HepG2 (cell line): ENCODE measurements around the gene KIF26B. TPM values are rescaled to one million over a fixed set of nuclear protein-coding genes. Genes with fewer than 3 reads are reported as not detected.

ENCODE experiments used
- GLI4 ChIP-seq: sonication (generic); formaldehyde crosslinking; IDR thresholded peaks from 2 replicates; pipeline ENCODE4 v1.5.1; 2020; ENCODE audit warnings: missing genetic modification reagents, mild to moderate bottlenecking, moderate library complexity, borderline replicate concordance
- HNF1B ChIP-seq: sonication (generic); formaldehyde crosslinking; IDR thresholded peaks from 2 replicates; pipeline ENCODE4 v1.5.1; 2020; ENCODE audit warnings: mild to moderate bottlenecking, moderate library complexity, missing genetic modification reagents
- MAZ ChIP-seq, 2 experiments: sonication (generic) in 1 of 2; formaldehyde crosslinking in 1 of 2; IDR thresholded peaks; 2 replicates each; pipeline versions ENCODE4 v1.5.0 to v1.6.1; 2012 to 2020; ENCODE audit warnings: low read depth in 2 of 2, mild to moderate bottlenecking in 2 of 2, borderline replicate concordance in 1 of 2, improper control_type of control experiment in 1 of 2, low read length in 1 of 2, missing genetic modification reagents in 1 of 2, moderate library complexity in 1 of 2
- MYNN ChIP-seq: sonication (generic); formaldehyde crosslinking; IDR thresholded peaks from 2 replicates; pipeline ENCODE4 v1.4.0; 2020; ENCODE audit warnings: mild to moderate bottlenecking, low read depth, missing genetic modification reagents
- PCBP1 ChIP-seq: fragments of 200-400 bp; formaldehyde crosslinking; IDR thresholded peaks from 2 replicates; pipeline ENCODE4 v1.6.1; 2017; ENCODE audit warnings: mild to moderate bottlenecking, low read depth, low read length, borderline replicate concordance
- ZEB1 ChIP-seq: IDR thresholded peaks from 2 replicates; pipeline ENCODE4 v1.6.1; 2012; ENCODE audit warnings: mild to moderate bottlenecking, low read depth, inconsistent platforms; ENCODE audit not compliant: insufficient replicate concordance
- ZNF142 ChIP-seq: sonication (generic); formaldehyde crosslinking; IDR thresholded peaks from 2 replicates; pipeline ENCODE4 v1.4.0; 2020; ENCODE audit warnings: missing genetic modification reagents
- ZNF33B ChIP-seq: sonication (generic); formaldehyde crosslinking; IDR thresholded peaks from 2 replicates; pipeline ENCODE4 v1.5.1; 2020; ENCODE audit warnings: mild to moderate bottlenecking, missing genetic modification reagents
- ZNF572 ChIP-seq: sonication (generic); formaldehyde crosslinking; IDR thresholded peaks from 2 replicates; pipeline ENCODE4 v1.5.1; 2020; ENCODE audit warnings: mild to moderate bottlenecking, missing genetic modification reagents
- polyA plus RNA-seq, 8 experiments: library from polyadenylated mRNA; depleted of rRNA in 3 of 8; stranded (reverse) in 7 of 8; unstranded in 1 of 8; fragments of >200 nt; fragmentation: Illumina TruSeq in 4 of 8; extraction: Trizol in 4 of 8; gene quantifications; 2 replicates each; pipeline versions ENCODE4 v1.2.1 to v1.2.3, GENCODE V29; 2011 to 2016; ENCODE audit warnings: low read depth in 4 of 8, missing spikeins in 1 of 8, mixed read lengths in 1 of 8; ENCODE audit not compliant: insufficient read depth in 1 of 8
- total RNA-seq, 5 experiments: library from RNA; depleted of rRNA; stranded (reverse); fragments of >200 nt; fragmentation: Illumina TruSeq; extraction: Trizol; gene quantifications; 2 replicates each; pipeline ENCODE4 v1.2.3, GENCODE V29; 2016; ENCODE audit warnings: low read depth in 1 of 5

Gene KIF26B
- total and polyA plus RNA-seq, 2 of the 13 experiments (the other 11 are each of a cell fraction or from before 2014, with no cell fraction given): 0.08 to 0.09 TPM

DNA sequence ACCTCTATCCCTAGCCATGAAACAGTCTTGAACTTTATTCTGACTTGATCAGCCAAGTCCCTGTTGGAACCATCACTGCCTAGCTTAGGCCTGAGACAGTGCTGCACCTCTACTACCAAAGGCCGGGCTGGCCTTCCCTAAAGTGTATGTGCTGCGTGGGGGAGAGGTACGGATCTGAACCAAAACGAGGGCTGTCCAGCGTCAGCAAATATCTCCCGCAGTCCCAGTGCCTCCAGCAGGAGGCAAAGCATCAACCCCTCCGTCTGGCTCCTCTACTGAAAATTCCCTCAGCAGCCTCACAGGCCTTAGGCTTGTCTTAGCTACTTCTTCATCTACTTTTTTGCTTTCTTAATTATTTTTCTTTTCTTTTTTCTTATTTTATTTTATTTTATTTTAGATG is 33.3 kb upstream of the KIF26B start (continued):
- TF ChIP-seq ZNF142: no peak
- TF ChIP-seq HNF1B (CRISPR knock-in tag): no peak
- no peak for TF ChIP-seq GLI4 (CRISPR knock-in tag)
- TF ChIP-seq ZNF572: no peak
- no peak for TF ChIP-seq ZNF33B (CRISPR knock-in tag)
- TF ChIP-seq MAZ (IDR thresholded peaks at IDR 0.05; ENCODE audit: borderline replicate concordance, low read depth, low read length): no peak
- no peak for TF ChIP-seq MAZ (CRISPR knock-in tag; IDR thresholded peaks at IDR 0.05; ENCODE audit: low read depth)
- no peak for TF ChIP-seq MYNN (CRISPR knock-in tag)
- no peak for TF ChIP-seq ZEB1
- no peak for TF ChIP-seq PCBP1
